Subcutaneous abdominal adipose tissue (tissue), 5 donors: ENCODE measurements around the gene MEIOB.
A peak's percentile ranks its signal among the peaks of the same experiment; 100 is the strongest.

Source experiments
- H3K27ac ChIP-seq: one replicate; pipeline ENCODE4 v1.7.0; 2013; ENCODE audit warnings: low read depth, mild to moderate bottlenecking, inconsistent platforms, low read length, moderate library complexity
- H3K27me3 ChIP-seq, 5 donors: one replicate each; pipeline ENCODE4 v1.7.0; 2013; ENCODE audit warnings: low read length in 5 of 5, inconsistent platforms in 1 of 5; ENCODE audit not compliant: control insufficient read depth in 5 of 5, insufficient read depth in 4 of 5
- H3K36me3 ChIP-seq, 5 donors: one replicate each; pipeline ENCODE4 v1.7.0; 2013; ENCODE audit warnings: low read length in 5 of 5; ENCODE audit not compliant: control insufficient read depth in 5 of 5, insufficient read depth in 5 of 5
- H3K4me1 ChIP-seq, 5 donors: one replicate each; pipeline ENCODE4 v1.7.0; 2013; ENCODE audit warnings: low read length in 5 of 5, mild to moderate bottlenecking in 3 of 5, moderate library complexity in 1 of 5; ENCODE audit not compliant: control insufficient read depth in 5 of 5, insufficient read depth in 5 of 5
- H3K4me3 ChIP-seq, 5 donors: one replicate each; pipeline ENCODE4 v1.7.0; 2013; ENCODE audit warnings: low read length in 5 of 5, low read depth in 1 of 5
- H3K9ac ChIP-seq, 5 donors: one replicate each; pipeline ENCODE4 v1.7.0; 2013; ENCODE audit warnings: low read length in 5 of 5, mild to moderate bottlenecking in 4 of 5, moderate library complexity in 3 of 5
- H3K9me3 ChIP-seq, 5 donors: one replicate each; pipeline ENCODE4 v1.7.0; 2013; ENCODE audit warnings: low read length in 5 of 5; ENCODE audit not compliant: control insufficient read depth in 5 of 5
- donor health status: healthy.
- donor health status: healthy.
- donor health status: healthy.
- donor health status: healthy.
- donor health status: healthy.

Gene MEIOB

DNA sequence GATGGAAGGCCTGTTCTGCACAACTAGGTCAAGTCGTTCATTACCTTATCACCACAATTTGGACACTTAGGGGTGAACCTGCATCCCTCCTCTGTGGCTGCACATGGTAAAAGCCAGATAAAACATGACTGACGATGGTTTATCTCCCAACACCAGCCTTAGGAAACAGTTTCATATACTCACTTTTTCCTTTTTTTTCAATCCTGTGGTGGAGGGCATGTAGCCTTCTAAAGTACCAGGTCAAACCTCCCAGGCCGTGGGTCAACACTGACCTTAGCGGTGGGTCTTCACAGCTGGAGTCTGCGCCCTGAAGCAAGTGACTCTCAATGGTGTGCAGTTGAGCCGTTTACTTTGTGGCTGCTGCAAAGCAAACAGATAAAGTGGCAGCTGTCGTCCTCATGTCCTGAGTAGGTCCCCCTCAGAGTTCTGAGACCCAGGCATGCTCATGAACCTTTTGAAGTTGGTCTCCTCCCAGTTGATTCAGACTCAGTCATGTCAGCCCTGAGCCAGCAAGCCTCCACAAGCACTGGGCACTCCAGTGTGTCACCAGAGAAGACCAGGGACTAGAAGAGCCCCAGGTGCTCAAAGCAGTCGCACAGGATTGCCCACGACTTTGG is 39.0 kb downstream of the MEIOB start:
- Histone ChIP-seq H3K27ac (no peak overlapping the region), H3K4me3 (no peak overlapping the region), H3K4me1 (peaks cover 0 to 17% (median 14%) of the 10 kb centered on the region in 5 donors), H3K27me3 (no peaks in the 10 kb centered on the region), H3K36me3 (peaks cover 0 to 23% (median 4%) of the 10 kb centered on the region in 5 donors), H3K9me3 (no peaks in the 10 kb centered on the region), H3K9ac (no peak overlapping the region)

DNA sequence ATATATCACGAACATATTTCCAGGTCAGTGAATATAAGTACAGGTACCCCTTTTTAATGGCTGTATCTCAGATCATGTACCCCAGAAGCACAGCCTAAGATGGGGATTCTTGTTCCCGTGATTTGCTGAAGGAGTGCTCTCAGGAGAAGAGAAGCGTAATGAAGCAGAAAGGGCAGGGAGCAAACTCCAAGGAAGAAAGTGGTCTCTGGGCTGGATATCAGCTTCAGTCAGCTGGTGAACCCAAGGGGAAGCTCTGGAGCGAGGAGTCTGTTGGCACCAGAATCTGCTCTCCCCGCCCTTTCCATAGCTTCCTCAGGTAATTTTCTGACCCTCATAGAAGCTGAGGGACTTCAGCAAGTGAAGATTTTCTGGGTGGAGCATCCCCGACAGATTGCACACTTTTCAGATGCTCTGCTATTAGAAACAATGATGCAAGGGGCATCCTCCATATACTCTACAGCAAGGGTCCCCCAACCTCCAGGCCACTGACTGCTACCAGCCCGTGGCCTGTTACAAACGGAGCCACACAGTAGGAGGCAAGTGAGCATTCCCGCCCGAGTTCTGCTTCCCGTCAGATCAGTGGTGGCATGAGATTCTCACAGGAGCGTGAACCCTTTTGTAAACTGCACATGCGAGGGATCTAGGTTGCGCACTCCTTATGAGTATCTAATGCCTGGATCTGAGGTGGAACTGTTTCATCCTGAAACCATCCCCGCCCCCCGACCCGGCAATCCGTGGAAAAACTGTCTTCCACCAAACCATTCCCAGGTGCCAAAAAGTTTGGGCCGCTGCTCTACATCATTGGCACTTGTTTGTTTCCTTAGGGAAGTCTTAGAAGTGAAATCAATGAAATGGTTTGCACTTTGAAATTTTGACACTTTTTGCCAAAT is 40.5 kb downstream of the MEIOB start:
- Histone ChIP-seq H3K9ac (no peak overlapping the region), H3K4me3 (no peak overlapping the region), H3K9me3 (no peaks in the 10 kb centered on the region), H3K27ac (no peak overlapping the region), H3K36me3 (peaks cover 0 to 23% (median 4%) of the 10 kb centered on the region in 5 donors), H3K27me3 (no peaks in the 10 kb centered on the region), H3K4me1 (peaks cover 0 to 27% (median 23%) of the 10 kb centered on the region in 5 donors)

DNA sequence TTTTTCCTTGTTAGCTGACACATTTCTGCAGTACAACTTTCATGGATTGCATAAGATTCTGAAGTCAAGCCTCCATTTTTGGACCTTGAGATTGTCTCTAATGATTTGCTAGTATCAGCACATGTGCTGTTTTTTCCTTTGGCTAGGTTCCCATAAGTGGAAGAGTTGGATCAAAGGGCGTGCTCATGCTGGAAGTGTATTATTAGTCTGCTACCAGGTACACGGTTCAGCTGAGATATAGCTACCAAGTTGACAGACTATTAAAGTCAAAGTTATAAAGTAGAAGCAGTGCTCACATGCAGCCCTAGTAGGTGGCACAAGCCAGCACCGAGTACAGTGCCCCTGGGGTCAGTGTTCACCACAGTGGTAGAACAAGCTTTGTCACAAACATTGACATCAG is 41.8 kb downstream of the MEIOB start:
- Histone ChIP-seq H3K9ac (no peak overlapping the region), H3K36me3 (peaks cover 0 to 23% (median 4%) of the 10 kb centered on the region in 5 donors), H3K27me3 (no peaks in the 10 kb centered on the region), H3K9me3 (no peaks in the 10 kb centered on the region), H3K4me1 (peaks cover 0 to 35% (median 31%) of the 10 kb centered on the region in 5 donors), H3K27ac (no peak overlapping the region), H3K4me3 (no peak overlapping the region)

DNA sequence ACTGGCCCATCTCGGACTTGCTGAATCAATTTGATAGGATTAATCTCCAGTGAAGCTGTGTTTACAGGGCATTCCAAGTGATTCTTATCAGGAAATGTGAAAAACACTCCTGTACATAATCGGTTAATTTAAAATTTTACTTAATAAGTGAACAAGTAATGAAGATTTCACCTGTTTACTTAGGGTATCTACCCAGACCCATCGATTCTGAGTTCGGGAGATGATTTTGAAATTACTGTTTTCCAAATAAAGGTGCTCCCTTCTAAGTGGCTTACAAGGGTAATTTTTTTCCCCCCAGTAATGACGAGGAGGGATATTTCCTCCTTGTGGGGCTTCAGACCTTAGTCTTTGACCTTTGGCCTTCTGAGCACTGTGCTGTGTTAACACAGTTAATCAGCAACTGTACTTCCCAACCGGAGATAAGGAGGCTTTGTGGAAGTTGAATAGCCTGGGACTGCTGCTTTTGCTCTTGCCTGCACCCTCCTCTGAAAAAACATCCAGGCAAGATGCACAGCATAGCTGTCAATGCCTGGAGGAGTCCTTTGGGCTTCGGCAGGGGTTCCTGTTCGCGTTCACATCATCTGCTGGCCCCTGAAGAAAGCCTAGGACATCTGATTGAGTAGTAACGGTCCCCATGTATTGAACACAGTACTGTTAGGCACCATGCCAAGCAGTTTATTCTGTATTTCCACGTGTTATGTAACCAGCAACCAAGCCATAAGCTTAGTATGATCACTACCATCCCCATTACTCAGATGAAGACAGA is 43.1 kb downstream of the MEIOB start:
- no peaks in the 10 kb centered on the region for H3K9me3 ChIP-seq
- H3K4me3 ChIP-seq = no peak overlapping the region
- no peak overlapping the region for H3K27ac ChIP-seq
- H3K36me3 ChIP-seq = peaks cover 0 to 23% (median 4%) of the 10 kb centered on the region in 5 donors
- no peaks in the 10 kb centered on the region for H3K27me3 ChIP-seq
- peak overlapping the region in 2 of 5 donors; percentile 31 to 38 for H3K9ac ChIP-seq
- H3K4me1 ChIP-seq = peaks cover 0 to 48% (median 36%) of the 10 kb centered on the region in 5 donors

DNA sequence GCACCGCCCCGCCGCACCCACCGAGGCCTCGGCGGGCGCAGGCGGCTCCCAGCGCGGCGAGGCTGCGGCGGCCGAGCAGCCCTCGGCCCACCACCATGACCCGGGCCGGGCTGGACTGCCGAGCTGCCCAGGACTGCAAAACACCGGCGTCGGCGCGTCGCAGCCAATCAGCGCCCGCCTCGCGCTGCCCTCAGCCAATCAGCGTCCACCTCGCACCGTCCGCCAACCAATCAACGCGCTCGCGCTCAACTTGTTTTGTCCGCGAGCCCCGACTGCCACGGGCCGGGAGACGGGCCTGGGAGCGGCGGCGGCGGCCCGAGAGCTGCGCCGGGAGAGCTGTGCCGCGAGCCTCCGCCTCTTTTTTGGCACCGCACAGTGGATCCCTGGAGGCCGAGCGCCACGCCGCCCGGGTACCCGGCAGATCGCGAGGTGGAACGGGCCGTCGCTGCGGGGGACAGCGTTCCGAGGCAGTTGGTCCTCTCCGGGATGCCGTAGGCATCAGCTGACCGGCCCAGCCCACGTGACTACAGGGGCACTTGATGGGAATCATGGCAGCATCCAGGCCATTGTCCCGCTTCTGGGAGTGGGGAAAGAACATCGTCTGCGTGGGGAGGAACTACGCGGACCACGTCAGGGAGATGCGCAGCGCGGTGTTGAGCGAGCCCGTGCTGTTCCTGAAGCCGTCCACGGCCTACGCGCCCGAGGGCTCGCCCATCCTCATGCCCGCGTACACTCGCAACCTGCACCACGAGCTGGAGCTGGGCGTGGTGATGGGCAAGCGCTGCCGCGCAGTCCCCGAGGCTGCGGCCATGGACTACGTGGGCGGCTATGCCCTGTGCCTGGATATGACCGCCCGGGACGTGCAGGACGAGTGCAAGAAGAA is 45.0 kb downstream of the MEIOB start, which contains the start of the genes FAHD1 and HAGH:
Gene FAHD1, plus strand, starts transcription at position 516 of the 883 bp plus-strand sequence. Its CDS starts 33 bp downstream, at position 549.
Gene HAGH, minus strand, starts transcription at position 135 of the 883 bp plus-strand sequence. Its CDS starts 38 bp downstream, at position 97.
- no peaks in the 10 kb centered on the region for H3K27me3 ChIP-seq
- H3K36me3 ChIP-seq = peaks cover 0 to 33% (median 14%) of the 10 kb centered on the region in 5 donors
- peak within 1 kb of the TSS; percentile 63 to 85 (median 81) for H3K9ac ChIP-seq
- no peaks in the 10 kb centered on the region for H3K9me3 ChIP-seq
- H3K4me3 ChIP-seq = peak within 1 kb of the TSS; percentile 88 to 100 (median 91)
- peaks cover 0 to 49% (median 39%) of the 10 kb centered on the region in 5 donors for H3K4me1 ChIP-seq
- H3K27ac ChIP-seq = peak within 1 kb of the TSS; percentile 84

DNA sequence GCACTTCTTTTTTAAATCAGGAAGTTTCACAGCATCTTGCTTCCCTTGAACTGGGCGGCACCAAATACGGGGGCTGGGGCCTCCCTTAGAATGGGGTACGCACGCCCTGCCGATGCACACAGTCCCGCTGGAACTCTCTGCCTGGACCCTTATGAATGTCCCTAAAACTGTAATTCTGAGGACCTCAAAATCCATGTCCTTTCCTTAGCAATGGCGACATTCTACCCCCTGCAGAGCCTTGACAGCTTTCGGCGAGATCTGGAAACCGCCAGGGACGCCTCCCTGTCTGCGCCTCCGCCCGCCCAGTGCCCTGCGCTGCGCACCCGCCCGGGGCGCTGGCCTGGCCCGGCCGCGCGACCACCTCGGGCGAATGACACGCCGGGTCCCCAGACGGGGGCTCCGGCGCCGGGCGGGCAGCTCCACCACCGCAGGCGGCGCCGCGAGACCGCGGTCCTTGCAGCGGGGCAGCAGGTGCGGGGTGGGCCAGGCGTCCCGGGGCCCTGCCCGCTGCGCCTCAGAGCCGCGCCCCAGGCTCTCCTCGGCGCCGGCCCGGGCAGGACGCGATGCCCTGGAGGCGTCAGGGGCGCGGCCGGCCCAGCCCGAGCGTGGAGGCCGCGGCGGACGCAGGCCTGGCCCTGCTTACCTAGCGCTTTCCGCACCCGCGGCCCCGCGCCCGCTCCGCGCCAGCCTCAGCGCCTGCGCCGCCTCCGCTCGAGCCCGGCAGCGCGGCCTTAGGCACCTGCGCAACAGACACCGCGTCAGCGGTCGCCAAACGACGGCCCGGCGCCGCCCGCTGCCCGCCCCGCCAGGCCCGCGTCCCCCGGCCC is 45.9 kb downstream of the MEIOB start:
- peak overlapping the region; percentile 23 for H3K27ac ChIP-seq
- H3K9me3 ChIP-seq = no peaks in the 10 kb centered on the region
- H3K36me3 ChIP-seq = peaks cover 0 to 31% (median 20%) of the 10 kb centered on the region in 5 donors
- H3K9ac ChIP-seq = peak overlapping the region in 4 of 5 donors; percentile 57 to 84 (median 80)
- peak overlapping the region; percentile 80 to 100 (median 91) for H3K4me3 ChIP-seq
- H3K4me1 ChIP-seq = peaks cover 0 to 49% (median 39%) of the 10 kb centered on the region in 5 donors
- H3K27me3 ChIP-seq = no peaks in the 10 kb centered on the region

DNA sequence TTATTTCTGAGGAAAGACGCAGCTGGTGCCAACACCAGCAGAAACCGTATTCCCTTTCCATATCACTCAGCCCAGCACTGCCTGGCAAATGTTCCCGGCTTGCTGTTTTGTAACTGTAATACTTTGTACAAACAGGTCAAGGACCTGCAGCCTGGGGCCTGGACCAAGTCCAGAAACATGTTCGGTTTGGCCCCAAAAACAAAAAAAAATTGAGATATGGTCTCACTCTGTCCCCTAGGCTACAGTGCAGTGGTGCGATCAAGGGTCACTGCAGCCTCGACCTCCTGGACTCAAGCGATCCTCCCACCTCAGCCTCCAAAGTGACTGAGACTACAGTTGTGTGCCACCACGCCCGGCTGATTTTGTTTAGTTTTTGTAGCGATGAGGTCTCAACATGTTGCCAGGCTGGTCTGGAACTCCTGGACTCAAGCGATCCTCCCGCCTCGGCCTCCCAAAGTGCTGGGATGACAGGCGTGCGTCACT is 46.5 kb downstream of the MEIOB start:
- Histone ChIP-seq H3K27ac (no peak overlapping the region), H3K4me1 (peaks cover 0 to 49% (median 39%) of the 10 kb centered on the region in 5 donors), H3K36me3 (peaks cover 0 to 31% (median 26%) of the 10 kb centered on the region in 5 donors), H3K9ac (peak overlapping the region in 4 of 5 donors; percentile 57 to 84 (median 80)), H3K4me3 (peak overlapping the region; percentile 68 to 100 (median 88)), H3K9me3 (no peaks in the 10 kb centered on the region), H3K27me3 (no peaks in the 10 kb centered on the region)

DNA sequence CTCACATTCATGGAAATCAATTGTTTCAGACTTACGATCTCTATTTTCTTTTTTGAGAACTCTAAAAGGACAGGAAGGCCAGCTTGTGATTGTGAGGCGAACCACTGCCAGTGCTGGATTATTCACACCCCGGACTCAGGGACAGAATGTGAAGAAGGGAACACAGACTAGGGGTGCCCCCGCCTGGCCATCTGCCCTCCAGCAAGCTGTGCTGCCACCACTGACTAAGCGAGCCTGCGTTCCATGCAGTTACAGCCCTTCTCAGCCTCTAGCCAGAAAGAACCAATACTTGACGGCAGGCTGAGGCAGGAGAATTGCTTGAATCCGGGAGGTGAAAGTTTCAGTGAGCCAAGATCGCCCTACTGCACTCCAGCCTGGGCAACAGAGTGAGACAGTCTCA is 48.1 kb downstream of the MEIOB start:
- peaks cover 0 to 37% (median 36%) of the 10 kb centered on the region in 5 donors for H3K36me3 ChIP-seq
- H3K27me3 ChIP-seq = no peaks in the 10 kb centered on the region
- no peak overlapping the region for H3K27ac ChIP-seq
- no peak overlapping the region for H3K4me3 ChIP-seq
- H3K9me3 ChIP-seq = no peaks in the 10 kb centered on the region
- no peak overlapping the region for H3K9ac ChIP-seq
- peaks cover 0 to 38% (median 31%) of the 10 kb centered on the region in 5 donors for H3K4me1 ChIP-seq
